Fibroblast of mammary gland (primary cell): ENCODE data around the gene RPS15.
A peak's percentile ranks its signal among the peaks of the same experiment; 100 is the strongest.

ENCODE experiments used
- DNase-seq: peaks from one replicate; pipeline ENCODE4 v3.0.0-alpha.2; 2010; ENCODE audit warnings: low read depth
- H3K4me3 ChIP-seq: 2 replicates; pipeline ENCODE4 v1.5.1; 2011; ENCODE audit warnings: low read depth, mild to moderate bottlenecking, low read length, moderate library complexity; ENCODE audit not compliant: control insufficient read depth
- CTCF ChIP-seq: conservative IDR thresholded peaks from 2 replicates; pipeline ENCODE4 v1.5.1; 2011; ENCODE audit warnings: low read depth, low read length, inconsistent platforms; ENCODE audit not compliant: control insufficient read depth, insufficient read depth

The RPS15 gene

GRCh38 chr19:1455002-1455335 lies 16.8 kb downstream of the RPS15 start:
- TF ChIP-seq CTCF = no peak
- H3K4me3 ChIP-seq = no peak overlapping the region
- no peak for DNase-seq

GRCh38 chr19:1455336-1456120 lies 17.3 kb downstream of the RPS15 start:
- TF ChIP-seq CTCF = no peak
- no peak overlapping the region for H3K4me3 ChIP-seq
- peak; percentile 69 for DNase-seq

GRCh38 chr19:1456121-1456900 lies 18.1 kb downstream of the RPS15 start:
- no peak for DNase-seq
- no peak overlapping the region for H3K4me3 ChIP-seq
- no peak for TF ChIP-seq CTCF

GRCh38 chr19:1457031-1457739 lies 19.0 kb downstream of the RPS15 start:
- H3K4me3 ChIP-seq = no peak overlapping the region
- DNase-seq = no peak
- TF ChIP-seq CTCF = no peak

- DNase-seq = no peak
- no peak overlapping the region for H3K4me3 ChIP-seq
- no peak for TF ChIP-seq CTCF
Measured at GRCh38 chr19:1457892-1458291, 19.7 kb downstream of the RPS15 start.

- no peak overlapping the region for H3K4me3 ChIP-seq
- no peak for DNase-seq
- TF ChIP-seq CTCF = no peak
Measured at GRCh38 chr19:1459479-1459878, 21.3 kb downstream of the RPS15 start.
